HL-60 (cell line): Measurements from ENCODE around the gene LRMDA.

Experiments
- GABPA ChIP-seq: IDR thresholded peaks from 2 replicates; pipeline ENCODE4 v1.6.1; 2012; ENCODE audit warnings: low read depth
- POLR2AphosphoS5 ChIP-seq: IDR thresholded peaks from 2 replicates; pipeline ENCODE4 v1.6.1; 2012; ENCODE audit warnings: low read depth
- REST ChIP-seq: IDR thresholded peaks from 2 replicates; pipeline ENCODE4 v1.6.1; 2012; ENCODE audit warnings: low read depth; ENCODE audit not compliant: insufficient replicate concordance
- TF ChIP-seq, protein P1 (sequence below): IDR thresholded peaks from one replicate; pipeline ENCODE4 v1.5.1; 2011; ENCODE audit warnings: low read length, control low read depth, inconsistent platforms; ENCODE audit not compliant: insufficient read depth

DNA sequence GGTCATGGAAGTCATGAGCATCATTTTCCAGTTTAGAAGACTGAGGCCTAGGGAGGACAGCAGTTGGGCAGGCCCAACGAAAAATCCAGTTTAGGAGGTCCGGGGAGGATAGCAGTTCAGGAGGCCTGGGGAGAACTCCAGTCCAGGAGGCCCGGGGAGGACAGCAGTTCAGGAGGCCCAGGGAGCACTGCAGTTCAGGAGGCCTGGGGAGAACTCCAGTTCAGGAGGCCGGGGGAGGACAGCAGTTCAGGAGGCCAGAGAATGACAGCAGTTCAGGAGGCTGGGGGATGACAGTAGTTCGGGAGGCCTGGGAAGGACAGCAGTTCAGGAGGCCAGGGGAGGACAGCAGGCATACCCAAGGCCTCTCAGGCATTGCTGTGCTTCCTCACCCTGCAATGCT, 453.4 kb downstream of the LRMDA start:
- TF ChIP-seq GABPA: no peak
- TF ChIP-seq POLR2AphosphoS5: no peak
- TF ChIP-seq, protein P1, sequence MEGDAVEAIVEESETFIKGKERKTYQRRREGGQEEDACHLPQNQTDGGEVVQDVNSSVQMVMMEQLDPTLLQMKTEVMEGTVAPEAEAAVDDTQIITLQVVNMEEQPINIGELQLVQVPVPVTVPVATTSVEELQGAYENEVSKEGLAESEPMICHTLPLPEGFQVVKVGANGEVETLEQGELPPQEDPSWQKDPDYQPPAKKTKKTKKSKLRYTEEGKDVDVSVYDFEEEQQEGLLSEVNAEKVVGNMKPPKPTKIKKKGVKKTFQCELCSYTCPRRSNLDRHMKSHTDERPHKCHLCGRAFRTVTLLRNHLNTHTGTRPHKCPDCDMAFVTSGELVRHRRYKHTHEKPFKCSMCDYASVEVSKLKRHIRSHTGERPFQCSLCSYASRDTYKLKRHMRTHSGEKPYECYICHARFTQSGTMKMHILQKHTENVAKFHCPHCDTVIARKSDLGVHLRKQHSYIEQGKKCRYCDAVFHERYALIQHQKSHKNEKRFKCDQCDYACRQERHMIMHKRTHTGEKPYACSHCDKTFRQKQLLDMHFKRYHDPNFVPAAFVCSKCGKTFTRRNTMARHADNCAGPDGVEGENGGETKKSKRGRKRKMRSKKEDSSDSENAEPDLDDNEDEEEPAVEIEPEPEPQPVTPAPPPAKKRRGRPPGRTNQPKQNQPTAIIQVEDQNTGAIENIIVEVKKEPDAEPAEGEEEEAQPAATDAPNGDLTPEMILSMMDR: no peak
- no peak for TF ChIP-seq REST
